Panc1 (cell line): ENCODE data around the gene MSANTD2. TPM values are rescaled to one million over a fixed set of nuclear protein-coding genes. Genes with fewer than 3 reads are reported as not detected.

Experiments
- ATAC-seq: fragments of 200-7000 bp; cut with Tn5 transposase; 2 replicates; pipeline ENCODE4 v1.9.1; 2020; ENCODE audit warnings: mild to moderate bottlenecking, moderate library complexity
- BruUV-seq: library from RNA; stranded (reverse); fragments of 400-500 nt; replicated peaks from 2 replicates; lab custom pipeline; 2021; lab: Mats Ljungman, UMichigan
- CTCF ChIA-PET: fragments of 300-600 bp; sonication (Branson Sonifier 250); formaldehyde crosslinking; loops from one replicate; lab custom pipeline; 2022; ENCODE audit warnings: antibody characterized with exemption; lab: Charles Lee
- POLR2A ChIA-PET: fragments of 300-600 bp; sonication (Branson Sonifier 250); formaldehyde crosslinking; loops from one replicate; lab custom pipeline; 2022; ENCODE audit warnings: antibody characterized with exemption; lab: Charles Lee
- DNase-seq: peaks from one replicate; pipeline ENCODE4 v3.0.0-alpha.2; 2010; ENCODE audit warnings: low read depth, low spot score
- H3K27ac ChIP-seq: 2 replicates; pipeline ENCODE4 v1.5.1; 2011; ENCODE audit warnings: mild to moderate bottlenecking, low read length, inconsistent platforms
- H3K27me3 ChIP-seq: fragments of 200-500 bp; sonication (Bioruptor generic); 2 replicates; pipeline ENCODE4 v1.6.0; 2014; ENCODE audit warnings: low read length, inconsistent platforms; ENCODE audit not compliant: control insufficient read depth, insufficient read depth
- H3K36me3 ChIP-seq: fragments of 200-500 bp; sonication (Bioruptor generic); 2 replicates; pipeline ENCODE4 v1.5.1; 2014; ENCODE audit warnings: inconsistent platforms, mild to moderate bottlenecking, low read length, moderate library complexity; ENCODE audit not compliant: control insufficient read depth, insufficient read depth
- H3K4me1 ChIP-seq: 2 replicates; pipeline ENCODE4 v1.5.1; 2011; ENCODE audit warnings: inconsistent platforms, mild to moderate bottlenecking, low read length, moderate library complexity; ENCODE audit not compliant: control insufficient read depth, insufficient read depth
- H3K4me3 ChIP-seq, 2 experiments: 2 replicates each; pipeline ENCODE4 v1.5.1; 2011 to 2012; ENCODE audit warnings: low read depth in 2 of 2, low read length in 2 of 2, mild to moderate bottlenecking in 2 of 2, inconsistent platforms in 1 of 2, moderate library complexity in 1 of 2
- H3K9me3 ChIP-seq: fragments of 200-500 bp; sonication (Bioruptor generic); 2 replicates; pipeline ENCODE4 v1.5.1; 2014; ENCODE audit warnings: low read depth, mild to moderate bottlenecking, inconsistent platforms, low read length, moderate library complexity; ENCODE audit not compliant: control insufficient read depth, insufficient read depth
- POLR2AphosphoS5 ChIP-seq: IDR thresholded peaks from 2 replicates; pipeline ENCODE4 v1.6.1; 2012; ENCODE audit warnings: mild to moderate bottlenecking, low read depth, low read length, moderate library complexity
- SIN3A ChIP-seq: IDR thresholded peaks from 2 replicates; pipeline ENCODE4 v1.6.1; 2012; ENCODE audit warnings: low read depth, mild to moderate bottlenecking, low read length, moderate library complexity, borderline replicate concordance; ENCODE audit not compliant: insufficient read depth
- TCF7L2 ChIP-seq: IDR thresholded peaks from 2 replicates; pipeline ENCODE4 v1.6.1; 2011; ENCODE audit warnings: mild to moderate bottlenecking, low read depth, low read length, inconsistent platforms
- in situ Hi-C: cut with HindIII; loops from 2 replicates; pipeline ENCODE4 v1.10.0; 2016; ENCODE audit warnings: low sequenced_read_pairs, low pct_unique_long_range_greater_than_20kb
- intact Hi-C: fragments of 100-400 bp; cut with micrococcal nuclease; formaldehyde crosslinking; loops from one replicate; pipeline ENCODE4 v1.10.0; 2022; ENCODE audit not compliant: unreplicated experiment
- total RNA-seq: library from RNA; stranded (reverse); gene quantifications from one replicate; pipeline ENCODE4 v1.2.1, GENCODE V29; 2021; ENCODE audit not compliant: unreplicated experiment
- TF ChIP-seq, protein P1 (sequence below), 2 experiments: IDR thresholded peaks; 2 replicates each; pipeline ENCODE4 v1.6.1; 2011 to 2012; ENCODE audit warnings: low read depth in 2 of 2, control low read depth in 1 of 2, low read length in 1 of 2, mild to moderate bottlenecking in 1 of 2, moderate library complexity in 1 of 2; ENCODE audit not compliant: insufficient read depth in 1 of 2
- TF ChIP-seq, protein P2 (sequence below): fragments of 450-650 bp; IDR thresholded peaks from 2 replicates; pipeline ENCODE4 v1.5.1; 2017; ENCODE audit warnings: mild to moderate bottlenecking

MSANTD2 gene
- total RNA-seq, 1 experiment from 2014 or later: 20.5 TPM

DNA sequence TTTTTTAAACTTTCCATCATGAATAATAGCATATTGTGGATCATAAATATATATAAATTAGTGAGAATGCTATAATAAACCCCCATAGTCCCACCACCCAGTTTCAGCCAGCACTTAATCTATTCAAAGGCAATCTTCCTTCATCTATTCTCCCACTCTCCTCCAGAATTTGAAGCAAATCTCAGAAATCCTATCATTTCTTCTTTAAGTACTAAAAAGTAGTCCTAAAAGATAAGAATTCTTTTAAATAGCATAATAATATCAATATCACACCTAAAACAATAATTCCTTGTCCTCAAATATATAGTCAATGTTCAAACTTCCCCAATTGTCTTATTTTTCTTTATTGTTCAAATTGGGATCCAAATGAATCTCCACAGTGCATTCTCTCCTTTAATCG, 40.5 kb upstream of the MSANTD2 start:
- DNase-seq (no peak), ATAC-seq (no peak)
- Histone ChIP-seq H3K9me3 (no peaks in the 10 kb centered on the region), H3K27me3 (peaks cover 68% of the 10 kb centered on the region), H3K4me3 (no peak overlapping the region), H3K4me1 (peaks cover 3% of the 10 kb centered on the region), H3K36me3 (no peaks in the 10 kb centered on the region), H3K27ac (no peak overlapping the region)
- in situ Hi-C loops (no loop called here), intact Hi-C loops (no loop called here)
- BruUV-seq: no TSS peak
- ChIA-PET CTCF (no interaction called here), POLR2A (no interaction called here)
- TF ChIP-seq, protein P1, sequence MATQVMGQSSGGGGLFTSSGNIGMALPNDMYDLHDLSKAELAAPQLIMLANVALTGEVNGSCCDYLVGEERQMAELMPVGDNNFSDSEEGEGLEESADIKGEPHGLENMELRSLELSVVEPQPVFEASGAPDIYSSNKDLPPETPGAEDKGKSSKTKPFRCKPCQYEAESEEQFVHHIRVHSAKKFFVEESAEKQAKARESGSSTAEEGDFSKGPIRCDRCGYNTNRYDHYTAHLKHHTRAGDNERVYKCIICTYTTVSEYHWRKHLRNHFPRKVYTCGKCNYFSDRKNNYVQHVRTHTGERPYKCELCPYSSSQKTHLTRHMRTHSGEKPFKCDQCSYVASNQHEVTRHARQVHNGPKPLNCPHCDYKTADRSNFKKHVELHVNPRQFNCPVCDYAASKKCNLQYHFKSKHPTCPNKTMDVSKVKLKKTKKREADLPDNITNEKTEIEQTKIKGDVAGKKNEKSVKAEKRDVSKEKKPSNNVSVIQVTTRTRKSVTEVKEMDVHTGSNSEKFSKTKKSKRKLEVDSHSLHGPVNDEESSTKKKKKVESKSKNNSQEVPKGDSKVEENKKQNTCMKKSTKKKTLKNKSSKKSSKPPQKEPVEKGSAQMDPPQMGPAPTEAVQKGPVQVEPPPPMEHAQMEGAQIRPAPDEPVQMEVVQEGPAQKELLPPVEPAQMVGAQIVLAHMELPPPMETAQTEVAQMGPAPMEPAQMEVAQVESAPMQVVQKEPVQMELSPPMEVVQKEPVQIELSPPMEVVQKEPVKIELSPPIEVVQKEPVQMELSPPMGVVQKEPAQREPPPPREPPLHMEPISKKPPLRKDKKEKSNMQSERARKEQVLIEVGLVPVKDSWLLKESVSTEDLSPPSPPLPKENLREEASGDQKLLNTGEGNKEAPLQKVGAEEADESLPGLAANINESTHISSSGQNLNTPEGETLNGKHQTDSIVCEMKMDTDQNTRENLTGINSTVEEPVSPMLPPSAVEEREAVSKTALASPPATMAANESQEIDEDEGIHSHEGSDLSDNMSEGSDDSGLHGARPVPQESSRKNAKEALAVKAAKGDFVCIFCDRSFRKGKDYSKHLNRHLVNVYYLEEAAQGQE (IDR thresholded peaks at IDR 0.05; ENCODE audit: insufficient read depth in 1 of 2, low read depth in 2 of 2, low read length in 1 of 2): no peak
- TF ChIP-seq POLR2AphosphoS5: no peak
- no peak for TF ChIP-seq TCF7L2
- no peak for TF ChIP-seq SIN3A
- TF ChIP-seq, protein P2, sequence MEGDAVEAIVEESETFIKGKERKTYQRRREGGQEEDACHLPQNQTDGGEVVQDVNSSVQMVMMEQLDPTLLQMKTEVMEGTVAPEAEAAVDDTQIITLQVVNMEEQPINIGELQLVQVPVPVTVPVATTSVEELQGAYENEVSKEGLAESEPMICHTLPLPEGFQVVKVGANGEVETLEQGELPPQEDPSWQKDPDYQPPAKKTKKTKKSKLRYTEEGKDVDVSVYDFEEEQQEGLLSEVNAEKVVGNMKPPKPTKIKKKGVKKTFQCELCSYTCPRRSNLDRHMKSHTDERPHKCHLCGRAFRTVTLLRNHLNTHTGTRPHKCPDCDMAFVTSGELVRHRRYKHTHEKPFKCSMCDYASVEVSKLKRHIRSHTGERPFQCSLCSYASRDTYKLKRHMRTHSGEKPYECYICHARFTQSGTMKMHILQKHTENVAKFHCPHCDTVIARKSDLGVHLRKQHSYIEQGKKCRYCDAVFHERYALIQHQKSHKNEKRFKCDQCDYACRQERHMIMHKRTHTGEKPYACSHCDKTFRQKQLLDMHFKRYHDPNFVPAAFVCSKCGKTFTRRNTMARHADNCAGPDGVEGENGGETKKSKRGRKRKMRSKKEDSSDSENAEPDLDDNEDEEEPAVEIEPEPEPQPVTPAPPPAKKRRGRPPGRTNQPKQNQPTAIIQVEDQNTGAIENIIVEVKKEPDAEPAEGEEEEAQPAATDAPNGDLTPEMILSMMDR: no peak

DNA sequence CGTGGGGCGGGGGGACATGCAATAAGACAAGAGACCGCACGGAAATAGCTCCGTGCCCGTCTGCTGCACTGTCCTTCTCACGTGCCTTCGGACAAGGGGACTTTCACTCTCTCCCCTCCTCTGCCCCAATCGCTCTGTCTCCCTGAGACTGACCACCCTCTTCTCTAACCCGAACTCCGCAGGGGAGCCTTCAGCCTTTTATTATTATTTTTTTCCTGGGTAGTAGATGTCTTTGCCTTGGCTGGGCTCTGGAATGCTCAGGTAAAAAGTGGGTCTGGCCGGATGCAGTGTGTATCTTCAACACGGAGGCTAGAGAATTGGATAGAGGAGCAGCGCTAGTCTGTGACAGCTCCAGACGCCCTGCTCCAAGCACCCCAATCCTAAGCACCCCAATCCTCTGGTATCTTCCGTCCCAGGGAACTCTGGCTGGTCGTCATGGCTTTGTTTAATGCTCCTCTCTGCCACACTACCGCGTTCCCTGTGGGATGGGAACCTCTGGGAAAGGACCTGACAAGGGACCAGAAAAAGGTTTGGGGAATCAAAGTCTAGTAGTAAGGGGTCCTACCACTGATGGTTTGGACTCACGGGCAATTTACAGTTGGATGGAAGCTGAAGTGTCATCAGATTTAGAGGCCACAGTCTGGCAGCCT, 39.9 kb upstream of the MSANTD2 start:
- peaks cover 3% of the 10 kb centered on the region for H3K4me1 ChIP-seq
- H3K27ac ChIP-seq: no peak overlapping the region
- peaks cover 63% of the 10 kb centered on the region for H3K27me3 ChIP-seq
- DNase-seq: no peak
- no peaks in the 10 kb centered on the region for H3K36me3 ChIP-seq
- H3K4me3 ChIP-seq: peak overlapping the region; percentile 25 to 45
- TF ChIP-seq POLR2AphosphoS5: no peak
- TF ChIP-seq SIN3A: no peak
- TF ChIP-seq, protein P1 (IDR thresholded peaks at IDR 0.05; ENCODE audit: insufficient read depth in 1 of 2, low read depth in 2 of 2, low read length in 1 of 2): no peak
- TF ChIP-seq, protein P2: no peak
- TF ChIP-seq TCF7L2: no peak
- POLR2A ChIA-PET: no interaction called here
- CTCF ChIA-PET: interaction anchor here (0.8 to 2.4 kb wide), 3 partner anchors 27 to 79 kb away, joined by 6 to 11 read pairs (median 7); no protein-coding TSS in a partner anchor
- no peaks in the 10 kb centered on the region for H3K9me3 ChIP-seq
- no peak for ATAC-seq
- intact Hi-C loops: loop anchor here (5.0 kb wide), 1 partner anchor 38 kb away; the partner anchor contains the start of gene MSANTD2
- no TSS peak for BruUV-seq
- in situ Hi-C loops: loop anchor here (5.0 to 10.0 kb wide), 2 partner anchors 43 to 175 kb away; no protein-coding TSS in a partner anchor
